H1 (cell line): ENCODE data around the gene ZBTB20. TPM values are rescaled to one million over a fixed set of nuclear protein-coding genes. Genes with fewer than 3 reads are reported as not detected.

Experiments used
- CTCF ChIA-PET: fragments of 300-600 bp; sonication (Branson Sonifier 250); formaldehyde crosslinking; loops from one replicate; lab custom pipeline; 2021; ENCODE audit not compliant: partially characterized antibody; lab: Charles Lee
- POLR2A ChIA-PET: fragments of 300-600 bp; sonication (Branson Sonifier 250); formaldehyde crosslinking; loops from one replicate; lab custom pipeline; 2021; ENCODE audit warnings: inconsistent platforms; ENCODE audit not compliant: partially characterized antibody; lab: Charles Lee
- DNase-seq, 2 experiments: peaks; one replicate each; pipeline versions ENCODE4 v3.0.0 to v3.0.0-alpha.2; 2010 to 2022; ENCODE audit warnings: low spot score in 2 of 2, low read depth in 1 of 2, mixed read lengths in 1 of 2
- FAIRE-seq: peaks from 2 replicates; lab custom pipeline; 2011; peaks lifted over from hg19 to GRCh38; lab: Jason Lieb, UNC
- H2AFZ ChIP-seq: 2 replicates; pipeline ENCODE4 v1.8.1; 2012; ENCODE audit warnings: low read length, inconsistent platforms
- H2AK5ac ChIP-seq: 2 replicates; pipeline ENCODE4 v1.6.1; 2013; ENCODE audit warnings: low read depth, low read length
- H2BK120ac ChIP-seq: replicated peaks from 2 replicates; pipeline ENCODE3; 2013; ENCODE audit warnings: low read depth, low read length, inconsistent platforms
- H2BK12ac ChIP-seq: 2 replicates; pipeline ENCODE4 v1.6.1; 2013; ENCODE audit warnings: low read depth, low read length
- H2BK15ac ChIP-seq: 2 replicates; pipeline ENCODE4 v1.6.1; 2013; ENCODE audit warnings: low read length
- H2BK20ac ChIP-seq: 2 replicates; pipeline ENCODE4 v1.6.1; 2013; ENCODE audit warnings: low read length
- H2BK5ac ChIP-seq: 2 replicates; pipeline ENCODE4 v1.6.1; 2013; ENCODE audit warnings: low read depth, low read length
- H3K14ac ChIP-seq: 2 replicates; pipeline ENCODE4 v1.6.1; 2013; ENCODE audit warnings: inconsistent platforms; ENCODE audit not compliant: insufficient read length
- H3K18ac ChIP-seq: 2 replicates; pipeline ENCODE4 v1.6.1; 2013; ENCODE audit warnings: low read length; ENCODE audit errors: extremely low read depth
- H3K23ac ChIP-seq: 2 replicates; pipeline ENCODE4 v1.6.1; 2013; ENCODE audit warnings: inconsistent platforms; ENCODE audit not compliant: insufficient read length
- H3K23me2 ChIP-seq: 2 replicates; pipeline ENCODE4 v1.6.1; 2013; ENCODE audit warnings: low read depth, low read length
- H3K27ac ChIP-seq: 2 replicates; pipeline ENCODE4 v1.6.1; 2011; ENCODE audit warnings: low read depth, low read length, inconsistent platforms
- H3K27me3 ChIP-seq, 4 experiments: replicated peaks in 1 of 4; 1 replicate in 1 of 4; 2 replicates in 3 of 4; pipeline versions ENCODE4 v1.6.1 to v1.8.1; 2011 to 2013; ENCODE audit warnings: low read length in 3 of 4, mild to moderate bottlenecking in 3 of 4, inconsistent platforms in 2 of 4, mixed read lengths in 2 of 4, moderate library complexity in 1 of 4; ENCODE audit not compliant: control insufficient read depth in 3 of 4, insufficient read depth in 3 of 4; ENCODE audit errors: extremely low read depth in 1 of 4
- H3K36me3 ChIP-seq, 4 experiments: 2 replicates each; pipeline versions ENCODE4 v1.6.1 to v1.8.1; 2011 to 2013; ENCODE audit warnings: mild to moderate bottlenecking in 4 of 4, low read length in 3 of 4, moderate library complexity in 2 of 4, control low read depth in 1 of 4, inconsistent platforms in 1 of 4; ENCODE audit not compliant: insufficient read depth in 4 of 4, control insufficient read depth in 2 of 4
- H3K4ac ChIP-seq: replicated peaks from 2 replicates; pipeline ENCODE3; 2013; ENCODE audit warnings: low read length, low read depth, mixed read lengths, inconsistent platforms; ENCODE audit not compliant: insufficient read length
- H3K4me1 ChIP-seq, 4 experiments: replicated peaks in 1 of 4; 1 replicate in 1 of 4; 2 replicates in 3 of 4; pipeline versions ENCODE4 v1.6.1 to v1.8.1; 2011 to 2013; ENCODE audit warnings: low read length in 3 of 4, inconsistent platforms in 2 of 4, mixed read lengths in 1 of 4; ENCODE audit not compliant: insufficient read depth in 4 of 4, control insufficient read depth in 3 of 4
- H3K4me2 ChIP-seq, 2 experiments: 2 replicates each; pipeline versions ENCODE4 v1.6.1 to v1.8.1; 2011 to 2013; ENCODE audit warnings: low read depth in 2 of 2, low read length in 2 of 2, control low read depth in 1 of 2, inconsistent platforms in 1 of 2, mild to moderate bottlenecking in 1 of 2; ENCODE audit not compliant: insufficient read depth in 1 of 2
- H3K4me3 ChIP-seq, 4 experiments: fragments of 200-600, 300-600 bp in 1 of 4; sonication (generic), shearing (Covaris generic), sonication (Bioruptor Twin) in 1 of 4; 2 replicates each; pipeline versions ENCODE4 v1.5.1 to v1.8.1; 2011 to 2016; ENCODE audit warnings: low read length in 4 of 4, low read depth in 3 of 4, control low read depth in 2 of 4, inconsistent platforms in 2 of 4, mild to moderate bottlenecking in 2 of 4, mixed read lengths in 1 of 4, moderate library complexity in 1 of 4; ENCODE audit not compliant: insufficient read depth in 2 of 4; ENCODE audit errors: extremely low read depth in 1 of 4
- H3K56ac ChIP-seq: replicated peaks from 2 replicates; pipeline ENCODE3; 2013; ENCODE audit warnings: low read depth, mild to moderate bottlenecking, mixed read lengths, low read length, inconsistent platforms; ENCODE audit not compliant: insufficient read length
- H3K79me1 ChIP-seq: 2 replicates; pipeline ENCODE4 v1.6.1; 2013; ENCODE audit warnings: low read depth, low read length, control low read depth
- H3K79me2 ChIP-seq, 2 experiments: 2 replicates each; pipeline versions ENCODE4 v1.6.1 to v1.8.1; 2012 to 2013; ENCODE audit warnings: low read length in 2 of 2, mild to moderate bottlenecking in 2 of 2, inconsistent platforms in 1 of 2; ENCODE audit not compliant: insufficient read depth in 2 of 2, control insufficient read depth in 1 of 2
- H3K9ac ChIP-seq, 4 experiments: replicated peaks in 1 of 4; 1 replicate in 1 of 4; 2 replicates in 3 of 4; pipeline versions ENCODE4 v1.6.1 to v1.8.1; 2011 to 2013; ENCODE audit warnings: low read depth in 3 of 4, low read length in 3 of 4, control low read depth in 2 of 4, mild to moderate bottlenecking in 2 of 4, moderate library complexity in 2 of 4, inconsistent platforms in 1 of 4; ENCODE audit errors: extremely low read depth in 1 of 4
- H3K9me3 ChIP-seq, 2 experiments: 2 replicates each; pipeline versions ENCODE4 v1.6.1 to v1.8.1; 2012 to 2013; ENCODE audit warnings: mild to moderate bottlenecking in 2 of 2, moderate library complexity in 2 of 2, control low read depth in 1 of 2, inconsistent platforms in 1 of 2, low read depth in 1 of 2, low read length in 1 of 2, mixed read lengths in 1 of 2; ENCODE audit not compliant: insufficient read depth in 2 of 2
- H4K20me1 ChIP-seq, 2 experiments: replicated peaks in 1 of 2; 2 replicates each; pipeline versions ENCODE3 to v1.8.1; 2011 to 2013; ENCODE audit warnings: inconsistent platforms in 2 of 2, low read length in 2 of 2, mild to moderate bottlenecking in 1 of 2; ENCODE audit not compliant: insufficient read depth in 2 of 2, control insufficient read depth in 1 of 2
- H4K5ac ChIP-seq: 2 replicates; pipeline ENCODE4 v1.6.1; 2013; ENCODE audit warnings: low read length, low read depth, mixed read lengths, inconsistent platforms; ENCODE audit not compliant: insufficient read length
- H4K8ac ChIP-seq: 2 replicates; pipeline ENCODE4 v1.8.0; 2013; ENCODE audit warnings: mild to moderate bottlenecking, moderate library complexity, low read length, inconsistent platforms; ENCODE audit not compliant: insufficient read depth; ENCODE audit errors: extremely low read depth
- H4K91ac ChIP-seq: replicated peaks from 2 replicates; pipeline ENCODE3; 2013; ENCODE audit warnings: low read length, mixed read lengths, inconsistent platforms; ENCODE audit not compliant: insufficient read length
- CBX5 ChIP-seq: fragments of 300-800, 300-1000 bp; sonication (generic); IDR thresholded peaks from 2 replicates; pipeline ENCODE4 v1.7.1; 2016; ENCODE audit warnings: antibody characterized with exemption, low read length, low read depth
- CEBPB ChIP-seq: IDR thresholded peaks from 2 replicates; pipeline ENCODE4 v1.6.1; 2012; ENCODE audit warnings: low read depth, low read length
- CTBP2 ChIP-seq: IDR thresholded peaks from 2 replicates; pipeline ENCODE4 v1.7.0; 2011; ENCODE audit warnings: borderline replicate concordance, mild to moderate bottlenecking, moderate library complexity, mixed read lengths, low read length; ENCODE audit not compliant: insufficient read depth, insufficient read length
- EGR1 ChIP-seq: IDR thresholded peaks from 2 replicates; pipeline ENCODE4 v1.6.1; 2011; ENCODE audit warnings: low read depth, low read length, borderline replicate concordance
- HDAC2 ChIP-seq, 2 experiments: fragments of 300-600 bp in 1 of 2; sonication (generic) in 1 of 2; IDR thresholded peaks; 2 replicates each; pipeline ENCODE4 v1.6.1; 2011 to 2012; ENCODE audit warnings: low read depth in 2 of 2, low read length in 2 of 2, mild to moderate bottlenecking in 2 of 2, moderate library complexity in 2 of 2, borderline replicate concordance in 1 of 2, inconsistent platforms in 1 of 2
- HDAC6 ChIP-seq: IDR thresholded peaks from one replicate; pipeline ENCODE4 v1.7.1; 2012; ENCODE audit warnings: low read depth, mild to moderate bottlenecking, inconsistent platforms, low read length, moderate library complexity
- KDM4A ChIP-seq: IDR thresholded peaks from one replicate; pipeline ENCODE4 v1.7.1; 2012; ENCODE audit warnings: low read depth, mild to moderate bottlenecking, moderate library complexity, low read length, inconsistent platforms; ENCODE audit not compliant: severe bottlenecking
- MAX ChIP-seq: IDR thresholded peaks from 2 replicates; pipeline ENCODE4 v1.6.1; 2012; ENCODE audit warnings: inconsistent platforms
- NANOG ChIP-seq: IDR thresholded peaks from 2 replicates; pipeline ENCODE4 v1.6.1; 2011; ENCODE audit warnings: low read length, low read depth, mild to moderate bottlenecking, inconsistent platforms; ENCODE audit not compliant: insufficient read depth, poor library complexity, severe bottlenecking
- POLR2A ChIP-seq, 2 experiments: IDR thresholded peaks; 1 replicate in 1 of 2; 2 replicates in 1 of 2; pipeline ENCODE4 v1.6.1; 2011; ENCODE audit warnings: low read depth in 2 of 2, low read length in 2 of 2, mild to moderate bottlenecking in 2 of 2; ENCODE audit errors: control extremely low read depth in 1 of 2
- RBBP5 ChIP-seq: IDR thresholded peaks from 2 replicates; pipeline ENCODE4 v1.7.1; 2012; ENCODE audit warnings: low read depth, mild to moderate bottlenecking, inconsistent platforms, low read length, moderate library complexity, borderline replicate concordance
- SIN3A ChIP-seq, 2 experiments: IDR thresholded peaks in 1 of 2; conservative IDR thresholded peaks in 1 of 2; 2 replicates each; pipeline ENCODE4 v1.6.1; 2011 to 2012; ENCODE audit warnings: low read length in 2 of 2, improper control_type of control experiment in 1 of 2, low read depth in 1 of 2, mild to moderate bottlenecking in 1 of 2
- TCF12 ChIP-seq: IDR thresholded peaks from 2 replicates; pipeline ENCODE4 v1.6.1; 2011; ENCODE audit warnings: low read depth, mild to moderate bottlenecking, low read length
- WGBS, 2 experiments: shearing (Covaris generic) in 1 of 2; methylation state at CpG; one replicate each; pipeline versions ENCODE4 v1.1.6 to v1.1.7; 2013 to 2015; ENCODE audit warnings: low lambda C conversion rate in 2 of 2, mixed read lengths in 2 of 2, inconsistent platforms in 1 of 2, low coverage in 1 of 2, missing lambda C conversion rate in 1 of 2; ENCODE audit not compliant: insufficient replicate concordance in 2 of 2, insufficient coverage in 1 of 2, insufficient read length in 1 of 2; ENCODE audit errors: extremely low coverage in 1 of 2, missing lambda C conversion rate in 1 of 2; 5-methylcytosine and 5-hydroxymethylcytosine counted together
- polyA plus RNA-seq, 7 experiments: library from polyadenylated mRNA; depleted of rRNA in 3 of 7; stranded (reverse) in 5 of 7; unstranded in 2 of 7; fragments of >200 nt in 5 of 7; fragments of 200-250 nt in 2 of 7; gene quantifications; 1 replicate in 5 of 7; 2 replicates in 1 of 7; 4 replicates in 1 of 7; pipeline versions ENCODE4 v1.2.1 to v1.2.3, GENCODE V29; 2011 to 2013; ENCODE audit warnings: missing spikeins in 2 of 7, mixed read lengths in 2 of 7
- total RNA-seq: library from RNA; stranded (reverse); fragmentation: NEBNext Ultra II Directional; extraction: Animal tissue kit (Norgen Biotek cat#: 25700); gene quantifications from 2 replicates; pipeline ENCODE4 v1.2.1, GENCODE V29; 2021

ZBTB20 gene
- total and polyA plus RNA-seq, 2 of the 8 experiments (the other 6 are each of a cell fraction or from before 2014, with no cell fraction given), result 0.35 to 1.3 TPM

- Histone ChIP-seq H3K56ac (no peak overlapping the region), H2BK20ac (no peak overlapping the region), H2AFZ (no peak overlapping the region), H2AK5ac (no peak overlapping the region), H3K79me1 (no peaks in the 10 kb centered on the region), H4K8ac (no peak overlapping the region), H3K27me3 (no peaks in the 10 kb centered on the region), H3K4ac (no peak overlapping the region), H3K4me1 (no peaks in the 10 kb centered on the region; a peak in 1 of 7 replicates), H3K9me3 (no peaks in the 10 kb centered on the region), H3K14ac (no peak overlapping the region), H3K27ac (no peak overlapping the region), H3K36me3 (no peaks in the 10 kb centered on the region), H4K91ac (no peak overlapping the region), H3K18ac (no peak overlapping the region), H3K23ac (no peak overlapping the region), H3K4me2 (no peak overlapping the region), H4K5ac (no peak overlapping the region), H2BK120ac (no peak overlapping the region), H3K23me2 (no peaks in the 10 kb centered on the region), H3K9ac (no peak overlapping the region), H2BK15ac (no peak overlapping the region), H2BK5ac (no peak overlapping the region), H2BK12ac (no peak overlapping the region), H3K79me2 (no peaks in the 10 kb centered on the region), H4K20me1 (no peaks in the 10 kb centered on the region), H3K4me3 (no peak overlapping the region)
- no peak for DNase-seq
- POLR2A ChIA-PET, result no interaction called here
- CTCF ChIA-PET, result interaction anchor here (0.6 to 5.1 kb wide), 25 partner anchors 10 to 265 kb away, joined by 3 to 30 read pairs (median 4); no protein-coding TSS in a partner anchor
- 67% methylated on average over 1 of the region's 1 CpG; no CpG with 5 or more reads in 1 of the 2 experiments for WGBS, 2 experiments
- FAIRE-seq, result no peak
- TF ChIP-seq HDAC2 (IDR thresholded peaks at IDR 0.05; ENCODE audit: borderline replicate concordance in 1 of 2, low read depth in 2 of 2, low read length in 2 of 2) (no peak), CBX5 (no peak), SIN3A (conservative IDR thresholded peaks at IDR 0.05 in 1 of 2, IDR thresholded peaks at IDR 0.05 in 1 of 2; ENCODE audit: low read depth in 1 of 2, low read length in 2 of 2) (no peak), TCF12 (no peak), RBBP5 (no peak), CTBP2 (no peak), POLR2A (IDR thresholded peaks at IDR 0.05; ENCODE audit: control extremely low read depth in 1 of 2, low read depth in 2 of 2, low read length in 2 of 2) (no peak), KDM4A (no peak), MAX (no peak), NANOG (no peak), EGR1 (no peak), HDAC6 (no peak), CEBPB (no peak)
Measured at GRCh38 chr3:114363554-114364202, 783.4 kb downstream of the ZBTB20 start.
